PC-9 (cell line): ENCODE measurements around the gene CCL7.

Source experiments
- CTCF ChIP-seq: fragments of 200-600 bp; sonication (generic); conservative IDR thresholded peaks from 2 replicates; pipeline ENCODE4 v1.6.1; 2017; ENCODE audit warnings: mixed run types, antibody characterized with exemption, mild to moderate bottlenecking, moderate library complexity
- EZH2 ChIP-seq: fragments of 200-600 bp; sonication (generic); IDR thresholded peaks from 2 replicates; pipeline ENCODE4 v1.8.0; 2017; ENCODE audit warnings: antibody characterized with exemption, low read depth

- TF ChIP-seq CTCF (no peak), EZH2 (no peak)
These were observed 41.2 kb upstream of the CCL7 start for GRCh38 chr17:34228781-34229180.
